Stimulated activated effector memory CD8-positive, alpha-beta T cell treated with anti-CD3 and anti-CD28 coated beads, Interleukin-12 subunit alpha, Interleukin-12 subunit beta, amount 100 ng/mL, for 72 hours (primary cell): ENCODE data around the gene GPR15LG.

Experiments
- ATAC-seq: fragments of 150-1000 bp; cut with Tn5 transposase; 2 replicates; pipeline ENCODE4 v1.10.0; 2021
- DNase-seq, 2 donors: peaks; one replicate each; pipeline ENCODE4 v3.0.0; 2021 to 2022; ENCODE audit warnings: low spot score in 2 of 2
- H3K27ac Mint-ChIP-seq: one replicate; pipeline ENCODE4 v1.8.0; 2022; ENCODE audit warnings: mild to moderate bottlenecking, mixed read lengths
- H3K36me3 Mint-ChIP-seq: one replicate; pipeline ENCODE4 v1.8.0; 2022; ENCODE audit warnings: mild to moderate bottlenecking, mixed read lengths
- H3K4me1 Mint-ChIP-seq: one replicate; pipeline ENCODE4 v1.8.0; 2022; ENCODE audit warnings: mixed read lengths
- H3K4me3 Mint-ChIP-seq: one replicate; pipeline ENCODE4 v1.8.0; 2022; ENCODE audit warnings: mild to moderate bottlenecking, mixed read lengths
- H3K9me3 Mint-ChIP-seq: one replicate; pipeline ENCODE4 v1.8.0; 2022; ENCODE audit warnings: mixed read lengths

Gene GPR15LG

DNA sequence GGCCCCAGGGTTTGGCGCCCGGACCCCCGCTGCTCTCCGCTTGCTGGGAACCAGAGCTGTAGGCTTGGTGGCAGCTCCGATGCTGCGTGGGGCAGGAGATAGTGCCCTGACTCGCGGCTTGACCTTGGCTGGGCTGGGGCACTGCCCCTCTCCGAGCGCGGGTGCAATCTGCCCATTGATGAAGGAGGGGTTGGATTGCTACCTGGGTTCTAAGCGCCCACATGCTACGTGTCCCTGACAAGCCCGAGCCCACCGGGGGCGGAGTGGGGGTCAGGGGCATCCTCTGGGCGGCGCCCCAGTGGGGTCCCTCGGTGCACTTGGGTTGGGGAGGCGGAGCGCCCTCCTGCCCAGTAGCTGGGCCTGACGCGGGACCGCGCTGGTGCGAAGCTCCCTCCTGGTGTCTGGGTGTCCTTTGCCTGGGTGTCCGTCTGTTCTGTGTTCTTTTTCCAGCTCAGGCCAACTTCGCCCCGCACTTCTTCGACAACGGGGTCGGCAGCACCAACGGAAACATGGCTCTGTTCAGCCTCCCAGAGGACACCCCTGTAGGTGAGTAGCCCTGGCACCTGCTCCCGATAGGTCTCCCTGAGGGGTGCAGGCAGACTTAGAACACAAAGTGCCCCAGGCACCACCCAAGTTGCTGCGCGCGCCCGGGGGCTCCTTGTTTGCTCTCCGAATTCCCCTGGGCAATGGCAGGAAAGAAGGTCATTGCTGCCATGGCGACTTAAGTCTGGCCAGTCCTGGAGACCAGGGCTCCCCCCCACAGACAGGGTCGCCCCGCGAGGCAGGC, 21.6 kb downstream of the GPR15LG start:
- peak overlapping the region; percentile 61 for H3K4me3 Mint-ChIP-seq
- peaks cover 19% of the 10 kb centered on the region for H3K4me1 Mint-ChIP-seq
- DNase-seq (no peak), ATAC-seq (no peak)
- no peaks in the 10 kb centered on the region for H3K9me3 Mint-ChIP-seq
- H3K27ac Mint-ChIP-seq: no peak overlapping the region
- H3K36me3 Mint-ChIP-seq: no peaks in the 10 kb centered on the region

DNA sequence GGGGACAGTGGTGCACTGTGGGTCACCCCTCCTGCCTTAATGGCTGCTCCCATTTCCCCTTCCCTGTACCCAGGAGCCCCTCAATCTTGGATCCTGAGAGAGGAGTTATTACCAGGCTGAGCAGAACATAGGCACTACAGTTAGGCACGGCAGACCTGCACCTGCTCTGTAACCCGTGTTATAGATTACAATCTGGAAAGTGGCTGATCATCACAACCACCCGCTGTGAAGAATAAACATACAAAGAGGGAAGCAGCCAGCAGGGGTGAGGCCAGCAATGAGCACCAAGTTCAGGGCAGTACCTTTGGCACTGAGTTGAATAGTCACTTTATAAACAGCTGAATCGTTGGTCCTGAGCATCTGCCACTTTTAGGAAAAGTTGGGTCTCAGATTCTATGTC, 22.5 kb downstream of the GPR15LG start:
- ATAC-seq (no peak), DNase-seq (no peak)
- no peaks in the 10 kb centered on the region for H3K9me3 Mint-ChIP-seq
- H3K4me1 Mint-ChIP-seq: peaks cover 11% of the 10 kb centered on the region
- H3K4me3 Mint-ChIP-seq: peak overlapping the region; percentile 61
- H3K27ac Mint-ChIP-seq: no peak overlapping the region
- no peaks in the 10 kb centered on the region for H3K36me3 Mint-ChIP-seq

DNA sequence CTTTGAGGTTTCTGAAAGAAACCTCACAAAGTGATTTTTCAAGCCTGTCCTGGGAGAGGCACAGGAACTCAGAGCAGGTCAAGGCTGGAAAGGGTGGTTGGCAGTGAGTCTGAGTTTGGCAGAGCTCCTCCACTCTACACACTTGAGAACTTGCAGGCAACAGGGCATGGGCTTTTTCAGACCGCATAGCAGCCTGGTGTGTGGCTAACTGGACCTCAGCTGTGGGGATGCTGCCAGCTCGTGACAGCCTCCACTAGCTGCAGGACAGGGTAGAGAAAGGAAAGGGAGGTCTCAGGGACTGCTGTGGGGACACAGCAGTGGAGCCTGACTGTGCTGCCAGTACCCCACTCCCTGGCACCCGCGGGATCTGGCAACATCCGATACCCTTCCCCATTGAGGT, 23.3 kb downstream of the GPR15LG start:
- Mint-ChIP-seq H3K4me3 (no peak overlapping the region), H3K36me3 (no peaks in the 10 kb centered on the region), H3K4me1 (peaks cover 2% of the 10 kb centered on the region), H3K9me3 (no peaks in the 10 kb centered on the region), H3K27ac (no peak overlapping the region)
- DNase-seq: no peak
- ATAC-seq: no peak

DNA sequence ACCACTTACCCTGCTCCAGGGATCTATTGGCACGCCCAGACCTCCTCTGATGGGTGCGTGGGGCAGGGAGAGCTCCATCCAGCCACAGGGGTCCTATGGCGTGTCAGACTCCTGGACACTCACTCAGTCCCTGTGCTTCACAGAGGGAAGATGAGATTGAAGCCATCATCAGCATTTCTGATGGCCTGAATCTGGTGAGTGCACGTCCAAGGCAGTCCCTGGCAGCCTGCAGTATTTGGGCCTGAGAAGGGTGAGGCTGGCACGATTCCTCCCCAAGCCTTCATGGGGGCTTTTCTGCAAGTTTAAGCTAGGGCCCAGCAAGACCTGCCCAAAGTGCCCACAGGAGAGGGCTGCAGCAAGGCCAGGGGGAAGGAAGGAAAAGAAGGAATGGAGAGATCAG, 24.0 kb downstream of the GPR15LG start:
- no peaks in the 10 kb centered on the region for H3K36me3 Mint-ChIP-seq
- ATAC-seq: no peak
- H3K4me3 Mint-ChIP-seq: no peak overlapping the region
- no peak overlapping the region for H3K27ac Mint-ChIP-seq
- DNase-seq: no peak
- no peaks in the 10 kb centered on the region for H3K9me3 Mint-ChIP-seq
- H3K4me1 Mint-ChIP-seq: no peaks in the 10 kb centered on the region

DNA sequence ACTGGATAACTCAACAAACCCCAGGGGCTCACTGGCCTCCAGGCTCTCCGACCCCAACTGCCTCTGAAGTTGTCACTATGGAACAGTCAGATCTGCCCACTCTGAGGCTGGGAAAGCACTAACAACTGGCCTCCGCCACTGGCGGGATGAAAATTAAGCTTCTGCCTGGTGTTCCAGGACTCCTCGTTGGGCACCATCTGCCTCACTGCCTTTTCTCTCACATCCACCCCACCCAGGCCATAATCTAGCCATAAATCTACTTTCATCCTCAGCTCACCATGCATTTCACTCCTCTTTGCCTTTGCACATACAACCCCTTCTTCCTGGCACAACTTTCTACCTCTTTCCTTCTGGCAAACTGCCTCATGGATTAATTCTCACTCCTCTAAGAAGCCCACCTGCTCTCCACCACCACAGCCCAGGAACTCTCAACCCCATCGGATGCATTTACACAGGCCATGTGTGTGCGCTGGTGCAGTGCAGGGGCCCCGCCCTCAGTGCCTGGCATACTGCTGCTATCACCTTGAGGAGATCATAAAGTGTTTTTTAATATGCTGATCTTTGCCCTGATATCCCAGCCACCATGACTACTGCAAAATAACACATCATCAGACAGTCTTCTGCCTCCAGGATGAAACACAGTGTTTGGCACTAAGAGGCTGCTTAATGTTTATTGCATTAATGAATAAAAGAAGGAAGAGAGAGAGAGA, 24.8 kb downstream of the GPR15LG start:
- Mint-ChIP-seq H3K27ac (no peak overlapping the region), H3K9me3 (no peaks in the 10 kb centered on the region), H3K4me3 (no peak overlapping the region), H3K4me1 (no peaks in the 10 kb centered on the region), H3K36me3 (no peaks in the 10 kb centered on the region)
- ATAC-seq: no peak
- DNase-seq: no peak

GRCh38 chr10:84200537-84201243, 27.1 kb downstream of the GPR15LG start:
- DNase-seq (no peak), ATAC-seq (no peak)
- H3K36me3 Mint-ChIP-seq: no peaks in the 10 kb centered on the region
- H3K27ac Mint-ChIP-seq: no peak overlapping the region
- H3K4me1 Mint-ChIP-seq: peaks cover 4% of the 10 kb centered on the region
- H3K4me3 Mint-ChIP-seq: no peak overlapping the region
- H3K9me3 Mint-ChIP-seq: no peaks in the 10 kb centered on the region

- no peaks in the 10 kb centered on the region for H3K9me3 Mint-ChIP-seq
- no peak for DNase-seq
- H3K4me1 Mint-ChIP-seq: peaks cover 6% of the 10 kb centered on the region
- no peak overlapping the region for H3K4me3 Mint-ChIP-seq
- H3K27ac Mint-ChIP-seq: no peak overlapping the region
- ATAC-seq: no peak
- no peaks in the 10 kb centered on the region for H3K36me3 Mint-ChIP-seq
Measured at GRCh38 chr10:84201244-84201606, 27.6 kb downstream of the GPR15LG start.

- DNase-seq: no peak
- Mint-ChIP-seq H3K36me3 (no peaks in the 10 kb centered on the region), H3K9me3 (no peaks in the 10 kb centered on the region), H3K27ac (no peak overlapping the region), H3K4me3 (no peak overlapping the region), H3K4me1 (peaks cover 6% of the 10 kb centered on the region)
- no peak for ATAC-seq
Measured at GRCh38 chr10:84201682-84202081, 28.1 kb downstream of the GPR15LG start.

- DNase-seq: no peak
- Mint-ChIP-seq H3K36me3 (no peaks in the 10 kb centered on the region), H3K4me3 (no peak overlapping the region), H3K9me3 (no peaks in the 10 kb centered on the region), H3K27ac (no peak overlapping the region), H3K4me1 (peaks cover 6% of the 10 kb centered on the region)
- no peak for ATAC-seq
Measured at GRCh38 chr10:84202349-84202748, 28.7 kb downstream of the GPR15LG start.

DNA sequence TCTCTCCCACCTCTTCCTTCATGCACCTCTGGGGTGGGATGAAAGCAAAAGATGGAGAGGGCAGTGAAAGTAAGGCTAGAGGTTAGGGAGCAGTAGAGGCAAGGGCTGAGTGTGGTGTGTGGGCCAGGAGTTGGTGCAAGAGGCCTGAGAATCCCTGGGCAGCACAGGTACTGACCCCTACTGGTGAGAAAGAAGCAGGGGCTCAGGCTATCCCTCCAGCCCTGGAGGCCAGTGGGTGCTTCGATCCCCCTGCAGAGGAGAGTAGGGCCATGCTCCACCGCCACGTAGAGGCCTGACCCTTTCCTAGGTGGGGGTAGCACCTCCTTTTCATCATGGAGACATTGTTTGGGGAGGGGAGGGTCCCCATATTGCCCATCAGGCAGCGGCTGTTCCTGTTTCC, 30.5 kb downstream of the GPR15LG start:
- ATAC-seq (no peak), DNase-seq (no peak)
- Mint-ChIP-seq H3K4me1 (peaks cover 6% of the 10 kb centered on the region), H3K4me3 (no peak overlapping the region), H3K9me3 (no peaks in the 10 kb centered on the region), H3K36me3 (no peaks in the 10 kb centered on the region), H3K27ac (no peak overlapping the region)

GRCh38 chr10:84204610-84205009, 31.0 kb downstream of the GPR15LG start:
- H3K9me3 Mint-ChIP-seq: no peaks in the 10 kb centered on the region
- H3K27ac Mint-ChIP-seq: no peak overlapping the region
- ATAC-seq (no peak), DNase-seq (no peak)
- peaks cover 6% of the 10 kb centered on the region for H3K4me1 Mint-ChIP-seq
- H3K4me3 Mint-ChIP-seq: no peak overlapping the region
- H3K36me3 Mint-ChIP-seq: no peaks in the 10 kb centered on the region

DNA sequence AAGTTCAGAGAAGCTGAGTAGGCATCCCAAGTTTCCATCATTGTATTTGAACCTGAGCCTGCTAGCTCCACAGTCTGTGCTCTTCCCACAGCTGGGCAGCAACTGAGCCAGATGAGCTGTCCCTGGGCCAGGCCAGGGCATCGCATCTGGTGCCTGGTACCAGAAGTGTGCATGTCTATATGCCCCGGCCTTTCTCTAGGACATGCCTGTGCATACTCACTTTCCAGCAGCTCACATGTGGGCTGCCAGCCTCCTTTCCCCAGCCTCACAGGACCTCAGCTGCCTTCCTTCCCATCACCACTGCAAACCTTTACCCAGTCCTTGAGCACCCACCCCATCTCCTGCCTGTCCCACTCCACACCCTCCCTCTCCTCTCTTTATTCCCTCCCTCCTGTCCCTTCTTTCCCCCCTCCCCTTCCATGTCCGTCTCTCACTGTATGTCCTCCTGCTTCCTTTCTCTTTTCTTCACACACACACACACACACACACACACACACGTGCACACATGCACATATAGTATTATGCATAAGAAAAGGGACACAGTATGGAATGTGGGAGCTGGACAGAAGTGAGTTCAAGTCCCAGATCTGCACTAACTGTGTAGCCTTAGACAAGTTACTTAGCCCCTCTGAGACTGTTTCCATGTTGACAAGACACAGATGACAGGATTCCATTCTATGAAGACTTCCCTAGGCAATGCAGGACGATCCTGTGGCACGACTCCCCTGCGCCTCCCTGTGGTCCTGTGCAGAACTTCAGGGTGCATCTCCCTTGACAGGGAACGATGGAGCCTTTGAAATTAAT, 31.6 kb downstream of the GPR15LG start:
- H3K27ac Mint-ChIP-seq: no peak overlapping the region
- H3K36me3 Mint-ChIP-seq: no peaks in the 10 kb centered on the region
- peak; percentile 83 for ATAC-seq
- no peak overlapping the region for H3K4me3 Mint-ChIP-seq
- peak; percentile 62 to 84 for DNase-seq
- H3K9me3 Mint-ChIP-seq: no peaks in the 10 kb centered on the region
- H3K4me1 Mint-ChIP-seq: peaks cover 6% of the 10 kb centered on the region

DNA sequence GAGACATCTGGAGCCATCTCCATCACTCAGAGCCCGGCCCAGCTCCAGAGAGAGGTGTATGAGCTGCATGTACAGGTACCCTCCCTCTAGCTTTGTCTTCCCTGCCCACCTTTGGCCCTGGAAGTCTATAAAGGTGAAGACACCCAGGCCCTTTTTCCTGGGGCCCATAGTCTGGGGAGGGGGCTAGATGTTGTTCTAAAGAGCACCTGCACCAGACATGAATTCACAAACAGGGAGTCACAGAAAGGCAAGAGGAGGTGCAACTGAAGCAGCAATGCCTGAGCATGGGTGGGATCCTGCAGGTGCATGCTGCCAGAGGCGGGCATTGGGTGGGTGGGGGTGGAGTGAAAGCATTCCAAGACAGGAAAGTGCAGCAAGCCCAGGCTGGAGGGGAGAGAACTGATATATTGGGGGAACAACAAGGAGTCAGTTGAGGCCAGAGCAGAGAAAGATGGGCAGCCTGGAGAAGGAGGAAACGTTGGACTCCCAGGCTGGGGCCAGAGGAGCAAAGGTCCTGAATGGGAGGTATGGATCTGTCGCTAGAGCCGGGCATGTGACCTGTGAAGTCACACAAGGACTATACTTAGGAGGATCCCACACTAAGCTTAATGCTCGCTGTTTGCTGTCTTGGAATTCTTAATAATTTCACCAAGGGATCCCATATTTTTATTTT, 32.4 kb downstream of the GPR15LG start:
- Mint-ChIP-seq H3K9me3 (no peaks in the 10 kb centered on the region), H3K4me1 (peaks cover 6% of the 10 kb centered on the region), H3K36me3 (no peaks in the 10 kb centered on the region), H3K4me3 (no peak overlapping the region), H3K27ac (peak overlapping the region; percentile 72)
- no peak for DNase-seq
- no peak for ATAC-seq

GRCh38 chr10:84208023-84208422, 34.4 kb downstream of the GPR15LG start:
- Mint-ChIP-seq H3K4me1 (peaks cover 6% of the 10 kb centered on the region), H3K36me3 (no peaks in the 10 kb centered on the region), H3K27ac (no peak overlapping the region), H3K4me3 (no peak overlapping the region), H3K9me3 (no peaks in the 10 kb centered on the region)
- ATAC-seq: no peak
- no peak for DNase-seq

- Mint-ChIP-seq H3K27ac (no peak overlapping the region), H3K9me3 (no peaks in the 10 kb centered on the region), H3K4me3 (no peak overlapping the region), H3K4me1 (peaks cover 7% of the 10 kb centered on the region), H3K36me3 (no peaks in the 10 kb centered on the region)
- ATAC-seq (no peak), DNase-seq (no peak)
Measured at GRCh38 chr10:84211566-84211965, 38.0 kb downstream of the GPR15LG start.
